Activated T-helper 1 cell treated with Interleukin-2 at 50 U/mL for 16 hours (primary cell): Measurements from ENCODE around the gene NUMB.

Experiments used
- DNase-seq: peaks from one replicate; pipeline ENCODE4 v3.0.0-alpha.2; 2020; ENCODE audit warnings: low read depth

Gene NUMB

GRCh38 chr14:73261075-73261474 lies 197.3 kb downstream of the NUMB start:
- DNase-seq: no peak

DNA sequence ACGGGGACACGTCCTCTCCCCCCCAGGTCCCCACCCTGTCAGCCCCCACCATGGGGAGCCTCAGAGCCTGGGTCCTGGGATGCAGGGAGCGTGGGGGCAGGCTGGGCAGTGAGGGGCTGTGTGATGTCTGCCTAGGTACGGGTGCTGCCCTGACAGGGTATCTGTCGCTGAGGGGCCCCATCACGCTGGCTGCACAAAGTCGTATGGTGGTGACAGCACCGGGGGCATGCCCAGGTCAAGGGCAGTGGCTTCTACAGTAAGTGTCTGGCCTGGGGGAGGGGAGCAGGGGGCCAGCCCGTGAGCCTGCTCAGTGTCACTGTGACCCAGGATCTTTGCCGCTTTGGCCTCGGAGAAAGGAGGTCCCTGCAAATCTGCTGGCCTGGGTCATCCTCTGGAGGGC lies 197.8 kb downstream of the NUMB start:
- DNase-seq: no peak

GRCh38 chr14:73259837-73260236 lies 198.5 kb downstream of the NUMB start:
- DNase-seq: no peak

- no peak for DNase-seq
Observed at GRCh38 chr14:73258845-73259611, 199.3 kb downstream of the NUMB start.

DNA sequence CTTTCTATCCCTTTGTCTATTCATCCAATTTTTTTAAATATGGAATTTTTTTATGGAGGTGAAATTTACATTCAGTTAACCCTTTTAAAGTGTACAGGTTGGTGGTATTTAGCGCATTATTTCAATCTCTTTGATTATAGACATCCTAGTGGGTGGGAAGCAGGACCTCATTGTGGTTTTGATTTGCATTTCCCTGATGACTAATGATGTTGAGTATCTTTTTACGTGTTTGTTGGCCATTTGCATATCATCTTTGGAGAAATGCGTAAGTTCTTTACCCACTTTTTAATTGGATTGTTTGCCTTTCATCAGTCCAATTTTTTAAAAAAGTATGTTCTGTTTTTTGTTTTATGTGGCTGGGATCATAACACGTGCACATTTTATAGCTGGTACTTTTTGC lies 200.3 kb downstream of the NUMB start:
- DNase-seq: no peak

- DNase-seq: no peak
Observed at GRCh38 chr14:73255693-73256225, 202.6 kb downstream of the NUMB start.

DNA sequence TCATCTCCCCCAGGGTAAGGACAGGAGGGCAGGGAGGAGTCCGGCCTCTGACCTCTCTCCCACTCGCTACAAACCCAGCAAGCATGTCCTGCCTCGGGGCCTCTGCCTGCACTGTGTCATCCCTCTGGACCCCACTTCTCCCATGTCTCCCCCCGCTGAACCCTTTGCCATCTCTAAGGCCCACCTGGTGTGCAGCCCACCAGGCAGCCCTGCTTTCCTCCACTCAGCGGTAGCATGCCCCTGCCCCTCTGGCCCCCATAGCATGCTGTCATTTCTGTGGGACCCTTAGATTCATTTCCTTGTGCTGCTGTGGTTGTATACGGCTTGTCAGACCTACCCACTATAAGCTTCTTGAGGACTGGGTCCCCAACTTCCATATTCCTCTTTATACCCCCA lies 203.3 kb downstream of the NUMB start:
- DNase-seq: no peak

DNA sequence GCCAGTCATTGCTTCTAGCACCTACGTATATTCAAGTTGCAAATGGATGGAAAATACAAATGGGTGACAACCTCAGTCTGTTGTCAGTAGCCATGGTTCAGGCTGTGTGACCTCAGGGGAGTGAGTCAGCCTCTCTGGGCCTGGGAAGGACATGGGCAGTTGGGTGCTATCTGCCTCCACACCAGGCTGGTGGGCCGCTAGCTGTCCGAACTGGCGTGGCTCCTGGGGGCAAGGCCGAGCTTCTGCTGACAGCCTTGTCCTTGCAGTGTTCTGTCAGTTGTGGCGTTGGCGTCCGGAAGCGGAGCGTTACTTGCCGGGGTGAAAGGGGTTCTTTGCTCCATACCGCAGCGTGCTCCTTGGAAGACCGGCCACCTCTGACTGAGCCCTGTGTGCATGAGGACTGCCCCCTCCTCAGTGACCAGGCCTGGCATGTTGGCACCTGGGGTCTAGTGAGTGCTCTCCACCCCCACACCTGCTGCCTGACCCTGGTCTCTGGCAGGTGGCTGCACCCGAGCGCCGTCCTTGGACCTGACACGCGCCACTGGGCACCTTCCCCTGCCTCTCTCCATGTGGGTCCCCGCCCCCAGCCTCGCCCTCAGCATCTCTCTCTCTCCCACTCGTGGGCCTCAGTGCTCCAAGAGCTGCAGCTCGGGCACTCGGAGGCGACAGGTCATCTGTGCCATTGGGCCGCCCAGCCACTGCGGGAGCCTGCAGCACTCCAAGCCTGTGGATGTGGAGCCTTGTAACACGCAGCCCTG lies 203.9 kb downstream of the NUMB start:
- no peak for DNase-seq

DNA sequence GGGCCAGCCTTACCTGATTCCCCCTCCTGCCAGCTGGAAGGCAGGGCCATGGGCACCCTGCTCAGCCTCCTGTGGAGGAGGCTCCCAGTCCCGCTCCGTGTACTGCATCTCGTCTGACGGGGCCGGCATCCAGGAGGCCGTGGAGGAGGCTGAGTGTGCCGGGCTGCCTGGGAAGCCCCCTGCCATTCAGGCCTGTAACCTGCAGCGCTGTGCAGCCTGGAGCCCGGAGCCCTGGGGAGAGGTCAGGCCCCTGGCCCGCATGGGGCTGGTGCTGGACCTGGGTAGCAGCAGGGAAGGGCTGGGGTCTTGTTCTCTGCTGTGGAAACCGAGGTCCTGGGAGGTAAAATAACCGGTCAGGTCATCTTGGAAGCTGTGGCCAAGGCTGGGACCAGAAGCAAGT lies 204.6 kb downstream of the NUMB start:
- no peak for DNase-seq

DNA sequence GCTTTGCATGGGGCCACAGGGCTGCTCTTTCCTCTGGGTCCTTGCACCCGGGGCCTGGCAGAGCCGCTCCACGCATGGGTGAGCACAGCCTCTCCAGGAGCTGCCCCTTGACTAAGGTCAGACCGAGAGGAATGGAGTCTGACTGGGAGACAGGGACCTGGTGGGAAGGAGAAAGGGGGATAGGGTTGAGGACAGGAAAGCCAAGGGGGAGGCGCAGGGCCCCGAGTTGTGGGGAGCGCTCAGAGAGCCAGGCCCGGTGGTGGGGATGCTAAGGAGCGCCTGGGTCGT lies 205.1 kb downstream of the NUMB start:
- no peak for DNase-seq

DNA sequence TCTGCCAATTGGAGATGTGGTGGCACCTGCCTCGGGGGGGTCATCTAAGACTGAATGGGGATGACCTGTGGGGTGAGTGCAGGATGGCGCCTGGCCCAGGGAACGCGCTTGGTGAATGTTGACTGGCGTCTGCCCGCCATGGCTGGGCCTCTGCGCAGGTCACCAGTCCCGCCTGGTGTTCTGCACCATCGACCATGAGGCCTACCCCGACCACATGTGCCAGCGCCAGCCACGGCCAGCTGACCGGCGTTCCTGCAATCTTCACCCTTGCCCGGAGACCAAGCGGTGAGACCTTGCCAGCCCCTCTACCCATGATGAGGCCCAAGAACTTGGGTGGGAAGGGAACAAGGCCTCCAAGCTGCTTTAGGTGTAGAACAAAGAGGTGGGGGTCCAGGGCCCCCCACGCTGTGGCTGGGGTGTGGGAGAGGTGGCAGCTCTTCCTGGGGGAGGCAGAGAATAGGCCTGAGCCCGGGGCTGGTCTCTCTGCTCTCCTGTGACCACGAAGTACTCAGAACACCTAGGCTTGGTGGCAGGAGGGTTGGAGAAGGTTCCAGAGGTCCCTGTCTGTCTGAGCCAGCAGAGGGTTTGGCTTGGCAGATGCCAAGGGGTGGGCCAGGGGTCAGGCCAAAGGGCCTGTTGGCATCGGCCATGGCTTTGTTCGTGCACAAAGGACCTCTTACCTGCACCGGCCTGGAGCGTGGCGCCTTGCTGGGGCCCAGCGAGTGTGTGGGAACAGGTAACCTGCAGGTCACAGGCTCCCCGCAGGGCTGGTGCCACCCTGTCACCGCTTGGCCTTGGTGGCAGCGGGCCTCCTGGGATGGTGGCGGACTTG lies 205.6 kb downstream of the NUMB start:
- no peak for DNase-seq

DNA sequence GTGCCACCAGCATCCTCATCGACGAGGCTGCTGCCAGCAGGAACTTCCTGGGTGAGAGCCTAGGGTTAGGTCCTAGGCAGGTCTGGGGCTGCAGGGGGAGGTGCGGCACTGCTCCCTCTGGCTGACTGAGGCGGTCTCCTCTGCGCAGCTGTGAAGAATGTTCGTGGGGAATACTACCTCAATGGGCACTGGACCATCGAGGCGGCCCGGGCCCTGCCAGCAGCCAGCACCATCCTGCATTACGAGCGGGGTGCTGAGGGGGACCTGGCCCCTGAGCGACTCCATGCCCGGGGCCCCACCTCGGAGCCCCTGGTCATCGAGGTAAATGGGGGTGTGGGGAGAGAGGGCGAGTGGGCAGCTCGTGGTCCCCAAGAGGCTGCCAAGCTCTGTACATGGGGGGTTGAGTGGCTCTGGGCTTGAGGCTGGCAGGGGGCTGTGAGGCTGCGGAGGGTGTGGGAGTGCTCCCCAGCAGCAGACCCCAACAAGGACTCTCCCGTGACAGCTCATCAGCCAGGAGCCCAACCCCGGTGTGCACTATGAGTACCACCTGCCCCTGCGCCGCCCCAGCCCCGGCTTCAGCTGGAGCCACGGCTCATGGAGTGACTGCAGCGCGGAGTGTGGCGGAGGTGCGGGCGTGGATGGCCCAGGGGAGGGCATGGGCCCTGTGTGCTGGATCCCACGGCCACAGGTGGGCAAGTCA lies 206.7 kb downstream of the NUMB start:
- DNase-seq: no peak

DNA sequence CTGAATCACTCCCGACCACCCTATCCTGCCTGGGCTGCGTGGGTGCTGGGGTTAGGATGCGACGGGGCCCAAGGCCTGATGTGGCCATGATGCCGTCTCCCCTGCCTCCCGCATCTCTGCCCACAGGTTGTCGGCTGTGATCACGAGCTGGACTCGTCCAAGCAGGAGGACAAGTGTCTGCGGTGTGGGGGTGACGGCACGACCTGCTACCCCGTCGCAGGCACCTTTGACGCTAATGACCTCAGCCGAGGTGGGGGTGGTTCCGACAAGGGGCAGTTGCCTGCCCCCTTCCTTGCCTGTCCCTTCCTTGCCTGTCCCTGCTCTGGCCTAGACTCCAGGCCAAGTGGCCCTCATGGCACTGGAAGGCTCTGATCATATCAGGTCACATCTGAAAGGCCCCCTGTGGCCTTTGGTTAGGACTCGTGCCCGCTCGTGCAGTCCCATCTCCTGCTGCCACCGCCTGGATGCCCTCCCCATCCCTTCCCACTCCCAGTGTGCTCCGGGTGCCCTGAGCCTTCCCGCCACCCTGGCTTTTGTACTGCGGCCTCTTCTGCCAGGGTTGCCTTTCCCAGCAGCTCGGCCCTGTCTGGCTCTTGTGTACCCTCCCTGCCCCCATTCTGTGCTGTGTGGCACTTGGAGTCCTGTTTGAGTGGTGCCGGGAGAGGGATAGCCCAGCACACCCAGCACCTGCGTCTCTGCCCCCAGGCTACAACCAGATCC lies 207.4 kb downstream of the NUMB start:
- DNase-seq: no peak

DNA sequence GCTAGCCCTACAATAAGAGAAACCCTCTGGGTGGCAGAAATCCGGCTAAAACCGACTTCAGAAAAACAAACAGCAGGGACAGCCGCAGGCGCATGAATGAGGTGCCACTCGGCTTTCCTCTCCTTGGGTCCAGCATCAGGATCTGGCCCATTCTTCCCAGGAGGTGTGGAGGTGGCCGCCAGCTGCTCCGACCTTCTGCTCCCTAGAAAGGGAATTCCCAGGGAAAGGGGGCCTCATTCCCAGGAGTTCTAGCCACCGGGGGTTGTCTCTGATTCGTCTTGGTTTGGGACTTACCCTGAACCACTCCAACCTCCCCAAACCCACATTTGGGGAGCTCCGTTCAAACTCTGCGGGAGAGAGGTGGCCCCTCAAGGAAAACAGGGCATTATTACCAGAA lies 208.0 kb downstream of the NUMB start:
- no peak for DNase-seq

- no peak for DNase-seq
Observed at GRCh38 chr14:73249564-73250316, 208.6 kb downstream of the NUMB start.

DNA sequence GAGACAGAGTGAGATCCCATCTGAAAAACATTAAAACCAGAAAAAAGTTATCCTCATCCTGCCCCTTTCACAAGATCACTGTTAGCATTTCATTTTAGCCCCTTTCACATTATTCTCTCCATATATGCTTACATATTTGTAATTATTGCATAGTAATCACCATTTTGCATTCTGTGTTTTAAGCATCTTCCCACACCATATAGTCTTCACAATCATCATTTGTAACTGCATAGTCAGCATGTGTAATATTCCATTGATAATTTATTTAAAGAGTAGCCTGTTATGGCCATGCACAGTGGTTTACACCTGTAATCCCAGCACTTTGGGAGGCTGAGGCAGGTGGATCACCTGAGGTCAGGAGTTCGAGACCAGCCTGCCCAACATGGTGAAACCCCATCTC lies 209.2 kb downstream of the NUMB start:
- DNase-seq: no peak

- DNase-seq: no peak
Observed at GRCh38 chr14:73248108-73248868, 210.1 kb downstream of the NUMB start.

- DNase-seq: no peak
Observed at GRCh38 chr14:73246387-73247150, 211.8 kb downstream of the NUMB start.
